Measurements from ENCODE around the gene SMARCAL1.

The SMARCAL1 gene

DNA sequence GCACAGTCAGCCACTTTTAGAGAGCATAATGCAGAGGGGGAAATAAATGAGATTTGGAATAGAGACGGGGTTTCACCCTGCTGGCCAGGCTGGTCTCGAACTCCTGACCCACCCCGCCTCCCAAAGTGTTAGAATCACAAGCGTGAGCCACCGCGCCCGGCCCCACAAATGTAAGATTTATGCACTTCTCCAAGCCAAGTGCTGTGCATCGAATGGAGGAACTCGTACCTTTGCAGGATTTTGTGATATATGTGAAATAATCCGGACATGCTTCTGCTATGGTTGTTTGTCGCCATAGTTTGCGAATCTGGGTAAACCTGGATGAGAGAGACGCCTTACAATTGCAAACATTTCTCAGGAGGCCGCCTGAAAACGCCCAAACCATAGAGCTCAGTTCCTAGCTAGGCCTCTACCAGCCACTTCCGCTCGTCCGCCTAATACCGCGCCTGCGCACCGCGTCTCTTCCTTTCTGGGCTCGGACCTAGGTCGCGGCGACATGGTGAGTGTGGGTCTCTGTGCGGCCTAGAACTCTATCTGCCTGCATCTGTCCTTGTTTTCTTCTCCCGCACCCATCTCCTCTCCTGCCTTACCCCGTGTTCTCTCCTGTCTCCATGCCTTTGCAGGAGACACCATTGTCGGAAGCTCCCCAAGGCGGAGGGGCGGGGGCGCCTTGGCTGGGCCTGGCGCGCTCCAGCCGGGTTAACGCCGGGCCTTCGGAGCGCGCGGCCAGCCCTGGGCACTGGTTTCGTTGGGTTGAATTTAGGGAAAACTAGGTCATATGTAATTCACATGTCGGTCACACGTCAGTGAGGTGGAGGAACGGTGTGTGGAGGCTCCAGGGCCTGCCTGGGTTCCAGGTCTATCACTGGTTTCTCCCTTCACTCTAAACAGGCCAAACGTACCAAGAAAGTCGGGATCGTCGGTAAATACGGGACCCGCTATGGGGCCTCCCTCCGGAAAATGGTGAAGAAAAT lies 86.4 kb downstream of the SMARCAL1 start, which contains the start of gene RPL37A:
Gene RPL37A, plus strand, starts transcription at position 466 of the 974 bp plus-strand sequence. Its CDS starts 31 bp downstream, at position 497.
- TF ChIP-seq CEBPB (IDR thresholded peaks at IDR 0.05) (peak; percentile 19; the same call in 1 of the 2 replicates), TEAD4 (IDR thresholded peaks at IDR 0.05) (peak; percentile 5; the same call in 1 of the 2 replicates), ZBTB7A (IDR thresholded peaks at IDR 0.05; ENCODE audit: low read depth) (no peak), NFIC (IDR thresholded peaks at IDR 0.05) (peak; percentile 8; the same call in 1 of the 2 replicates), RAD21 (IDR thresholded peaks at IDR 0.05; ENCODE audit: low read depth) (no peak), YY1 (IDR thresholded peaks at IDR 0.05; ENCODE audit: low read depth) (peak; percentile 60; the same call in 1 of the 2 replicates), CREB1 (IDR thresholded peaks at IDR 0.05; ENCODE audit: low read depth) (no peak), FOXM1 (IDR thresholded peaks at IDR 0.05; ENCODE audit: borderline replicate concordance, low read depth) (no peak), TAF1 (IDR thresholded peaks at IDR 0.05; ENCODE audit: low read depth) (peak; percentile 100), EGR1 (IDR thresholded peaks at IDR 0.05) (no peak), EP300 (IDR thresholded peaks at IDR 0.05; ENCODE audit: borderline replicate concordance) (0 out of 2 replicates have a peak, but pooled peaks have one; percentile 35), TCF12 (IDR thresholded peaks at IDR 0.05; ENCODE audit: low read depth) (0 out of 2 replicates have a peak, but pooled peaks have one; percentile 61)
- TF ChIP-seq, protein P1, sequence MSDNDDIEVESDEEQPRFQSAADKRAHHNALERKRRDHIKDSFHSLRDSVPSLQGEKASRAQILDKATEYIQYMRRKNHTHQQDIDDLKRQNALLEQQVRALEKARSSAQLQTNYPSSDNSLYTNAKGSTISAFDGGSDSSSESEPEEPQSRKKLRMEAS (IDR thresholded peaks at IDR 0.05), result peak; percentile 96
- TF ChIP-seq, protein P2, sequence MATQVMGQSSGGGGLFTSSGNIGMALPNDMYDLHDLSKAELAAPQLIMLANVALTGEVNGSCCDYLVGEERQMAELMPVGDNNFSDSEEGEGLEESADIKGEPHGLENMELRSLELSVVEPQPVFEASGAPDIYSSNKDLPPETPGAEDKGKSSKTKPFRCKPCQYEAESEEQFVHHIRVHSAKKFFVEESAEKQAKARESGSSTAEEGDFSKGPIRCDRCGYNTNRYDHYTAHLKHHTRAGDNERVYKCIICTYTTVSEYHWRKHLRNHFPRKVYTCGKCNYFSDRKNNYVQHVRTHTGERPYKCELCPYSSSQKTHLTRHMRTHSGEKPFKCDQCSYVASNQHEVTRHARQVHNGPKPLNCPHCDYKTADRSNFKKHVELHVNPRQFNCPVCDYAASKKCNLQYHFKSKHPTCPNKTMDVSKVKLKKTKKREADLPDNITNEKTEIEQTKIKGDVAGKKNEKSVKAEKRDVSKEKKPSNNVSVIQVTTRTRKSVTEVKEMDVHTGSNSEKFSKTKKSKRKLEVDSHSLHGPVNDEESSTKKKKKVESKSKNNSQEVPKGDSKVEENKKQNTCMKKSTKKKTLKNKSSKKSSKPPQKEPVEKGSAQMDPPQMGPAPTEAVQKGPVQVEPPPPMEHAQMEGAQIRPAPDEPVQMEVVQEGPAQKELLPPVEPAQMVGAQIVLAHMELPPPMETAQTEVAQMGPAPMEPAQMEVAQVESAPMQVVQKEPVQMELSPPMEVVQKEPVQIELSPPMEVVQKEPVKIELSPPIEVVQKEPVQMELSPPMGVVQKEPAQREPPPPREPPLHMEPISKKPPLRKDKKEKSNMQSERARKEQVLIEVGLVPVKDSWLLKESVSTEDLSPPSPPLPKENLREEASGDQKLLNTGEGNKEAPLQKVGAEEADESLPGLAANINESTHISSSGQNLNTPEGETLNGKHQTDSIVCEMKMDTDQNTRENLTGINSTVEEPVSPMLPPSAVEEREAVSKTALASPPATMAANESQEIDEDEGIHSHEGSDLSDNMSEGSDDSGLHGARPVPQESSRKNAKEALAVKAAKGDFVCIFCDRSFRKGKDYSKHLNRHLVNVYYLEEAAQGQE (IDR thresholded peaks at IDR 0.05; ENCODE audit: low read depth), result no peak; the same call in 1 of the 2 replicates
- TF ChIP-seq, protein P3, sequence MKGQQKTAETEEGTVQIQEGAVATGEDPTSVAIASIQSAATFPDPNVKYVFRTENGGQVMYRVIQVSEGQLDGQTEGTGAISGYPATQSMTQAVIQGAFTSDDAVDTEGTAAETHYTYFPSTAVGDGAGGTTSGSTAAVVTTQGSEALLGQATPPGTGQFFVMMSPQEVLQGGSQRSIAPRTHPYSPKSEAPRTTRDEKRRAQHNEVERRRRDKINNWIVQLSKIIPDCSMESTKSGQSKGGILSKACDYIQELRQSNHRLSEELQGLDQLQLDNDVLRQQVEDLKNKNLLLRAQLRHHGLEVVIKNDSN (IDR thresholded peaks at IDR 0.05), result no peak

DNA sequence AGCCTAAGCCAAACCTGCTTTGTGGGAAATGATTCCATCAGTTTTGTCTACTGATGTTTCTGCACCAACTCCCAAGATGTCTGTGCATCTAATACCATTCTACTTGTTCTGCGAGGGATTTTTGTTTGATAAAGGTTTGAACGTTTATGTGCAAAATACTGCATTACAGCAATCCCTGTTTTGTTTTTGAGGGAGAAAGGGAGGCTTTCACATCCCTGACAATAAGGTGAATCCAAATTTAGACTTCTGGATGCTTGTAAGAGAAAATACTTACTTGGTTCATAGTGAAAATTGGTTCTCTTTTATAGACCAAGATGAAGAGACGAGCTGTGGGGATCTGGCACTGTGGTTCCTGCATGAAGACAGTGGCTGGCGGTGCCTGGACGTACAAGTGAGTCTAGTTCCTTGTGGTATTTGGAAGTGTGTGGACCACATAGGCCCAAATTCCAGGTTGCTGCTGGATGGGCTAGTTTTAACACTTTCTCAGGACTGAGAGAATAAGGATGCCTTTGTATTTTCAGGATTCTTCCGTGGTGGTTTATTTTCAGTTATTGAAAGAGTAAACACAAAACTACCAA lies 87.4 kb downstream of the SMARCAL1 start:
- no peak for TF ChIP-seq TAF1 (IDR thresholded peaks at IDR 0.05; ENCODE audit: low read depth)
- TF ChIP-seq FOXM1 (IDR thresholded peaks at IDR 0.05; ENCODE audit: borderline replicate concordance, low read depth), result no peak
- TF ChIP-seq, protein P2 (IDR thresholded peaks at IDR 0.05; ENCODE audit: low read depth), result no peak
- no peak for TF ChIP-seq ZBTB7A (IDR thresholded peaks at IDR 0.05; ENCODE audit: low read depth)
- no peak for TF ChIP-seq CREB1 (IDR thresholded peaks at IDR 0.05; ENCODE audit: low read depth)
- no peak for TF ChIP-seq EP300 (IDR thresholded peaks at IDR 0.05; ENCODE audit: borderline replicate concordance)
- no peak for TF ChIP-seq CEBPB (IDR thresholded peaks at IDR 0.05)
- TF ChIP-seq TCF12 (IDR thresholded peaks at IDR 0.05; ENCODE audit: low read depth), result no peak
- TF ChIP-seq, protein P1 (IDR thresholded peaks at IDR 0.05), result no peak
- no peak for TF ChIP-seq TEAD4 (IDR thresholded peaks at IDR 0.05)
- TF ChIP-seq, protein P3 (IDR thresholded peaks at IDR 0.05), result no peak
- no peak for TF ChIP-seq EGR1 (IDR thresholded peaks at IDR 0.05)
- TF ChIP-seq YY1 (IDR thresholded peaks at IDR 0.05; ENCODE audit: low read depth), result no peak
- no peak for TF ChIP-seq RAD21 (IDR thresholded peaks at IDR 0.05; ENCODE audit: low read depth)
- TF ChIP-seq NFIC (IDR thresholded peaks at IDR 0.05), result no peak

DNA sequence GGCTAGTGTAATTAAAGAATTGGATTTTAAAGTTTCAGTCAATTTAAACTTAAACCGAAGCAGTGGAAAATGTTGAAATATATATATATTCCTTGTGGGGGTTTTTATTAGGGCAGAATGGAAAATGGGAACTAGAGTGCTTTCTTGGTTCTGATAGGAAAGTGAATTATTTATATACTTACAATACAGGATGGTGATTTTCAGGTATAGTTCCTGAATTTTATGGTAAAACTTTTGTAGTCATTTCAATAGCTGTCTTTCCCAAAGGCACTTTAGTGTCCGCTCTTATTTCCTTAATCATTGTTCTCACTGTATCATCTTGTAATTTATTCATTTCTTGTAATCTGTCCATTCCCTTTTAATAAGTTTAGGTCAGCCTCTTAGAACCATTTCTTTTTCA lies 88.3 kb downstream of the SMARCAL1 start:
- TF ChIP-seq CREB1 (IDR thresholded peaks at IDR 0.05; ENCODE audit: low read depth) (no peak), EP300 (IDR thresholded peaks at IDR 0.05; ENCODE audit: borderline replicate concordance) (no peak), ZBTB7A (IDR thresholded peaks at IDR 0.05; ENCODE audit: low read depth) (no peak), TAF1 (IDR thresholded peaks at IDR 0.05; ENCODE audit: low read depth) (no peak), YY1 (IDR thresholded peaks at IDR 0.05; ENCODE audit: low read depth) (no peak), RAD21 (IDR thresholded peaks at IDR 0.05; ENCODE audit: low read depth) (no peak), TCF12 (IDR thresholded peaks at IDR 0.05; ENCODE audit: low read depth) (no peak), EGR1 (IDR thresholded peaks at IDR 0.05) (no peak), CEBPB (IDR thresholded peaks at IDR 0.05) (no peak), NFIC (IDR thresholded peaks at IDR 0.05) (no peak), TEAD4 (IDR thresholded peaks at IDR 0.05) (no peak), FOXM1 (IDR thresholded peaks at IDR 0.05; ENCODE audit: borderline replicate concordance, low read depth) (no peak)
- TF ChIP-seq, protein P1 (IDR thresholded peaks at IDR 0.05), result no peak
- TF ChIP-seq, protein P2 (IDR thresholded peaks at IDR 0.05; ENCODE audit: low read depth), result no peak

All from Ishikawa (cell line).